Stimulated activated CD4-positive, alpha-beta T cell treated with anti-CD3 and anti-CD28 coated beads, Interleukin-12 subunit alpha, Interleukin-12 subunit beta, amount 100 ng/mL, for 4 hours (primary cell): ENCODE data around the gene MEP1A.
"Not testable (repeated sequence)": the region's sequence is repeated elsewhere in the genome, so short reads cannot be mapped to it uniquely, and the experiment has no call there.

Experiments
- DNase-seq: peaks from one replicate; pipeline ENCODE4 v3.0.0-alpha.2; 2020

MEP1A gene

GRCh38 chr6:46777476-46778346 lies 15.5 kb upstream of the MEP1A start:
- DNase-seq: no peak

GRCh38 chr6:46781478-46782378 lies 11.5 kb upstream of the MEP1A start:
- DNase-seq: no peak

GRCh38 chr6:46784535-46784934 lies 8.7 kb upstream of the MEP1A start:
- no peak for DNase-seq

- DNase-seq: no peak
Measured at GRCh38 chr6:46787871-46788540, 5.2 kb upstream of the MEP1A start.

GRCh38 chr6:46788791-46789190 lies 4.4 kb upstream of the MEP1A start:
- DNase-seq: no peak

- DNase-seq: no peak
Measured at GRCh38 chr6:46789434-46790354, 3.5 kb upstream of the MEP1A start.

- DNase-seq: no peak
Measured at GRCh38 chr6:46790355-46790874, 2.8 kb upstream of the MEP1A start.

- no peak for DNase-seq
Measured at GRCh38 chr6:46792635-46793034, 554 bp upstream of the MEP1A start.

GRCh38 chr6:46794068-46794467 lies 879 bp downstream of the MEP1A start:
- DNase-seq: no peak

GRCh38 chr6:46795816-46796215 lies 2.6 kb downstream of the MEP1A start:
- no peak for DNase-seq

- DNase-seq: no peak
Measured at GRCh38 chr6:46796848-46797580, 3.8 kb downstream of the MEP1A start.

- DNase-seq: no peak
Measured at GRCh38 chr6:46799657-46800056, 6.5 kb downstream of the MEP1A start.

- no peak for DNase-seq
Measured at GRCh38 chr6:46808806-46809205, 15.6 kb downstream of the MEP1A start.

- DNase-seq: no peak
Measured at GRCh38 chr6:46815130-46815529, 21.9 kb downstream of the MEP1A start.

- DNase-seq: no peak
Measured at GRCh38 chr6:46816626-46817025, 23.4 kb downstream of the MEP1A start.

- DNase-seq: no peak
Measured at GRCh38 chr6:46819561-46819960, 26.4 kb downstream of the MEP1A start.

GRCh38 chr6:46821458-46821881 lies 28.3 kb downstream of the MEP1A start:
- no peak for DNase-seq

GRCh38 chr6:46828939-46829338 lies 35.8 kb downstream of the MEP1A start:
- no peak for DNase-seq

GRCh38 chr6:46832816-46833215 lies 39.6 kb downstream of the MEP1A start:
- no peak for DNase-seq

GRCh38 chr6:46834257-46834916 lies 41.2 kb downstream of the MEP1A start:
- DNase-seq: not testable (repeated sequence)

GRCh38 chr6:46834991-46835390 lies 41.8 kb downstream of the MEP1A start:
- DNase-seq: not testable (repeated sequence)
